Neural cell (in vitro differentiated cells): ENCODE measurements around the gene ANTXR1. TPM values are rescaled to one million over a fixed set of nuclear protein-coding genes. Genes with fewer than 3 reads are reported as not detected.

ENCODE experiments used
- H2AFZ ChIP-seq: fragments of 200-600, 300-800 bp; sonication (generic), shearing (Covaris generic); 2 replicates; pipeline ENCODE4 v1.6.0; 2014; ENCODE audit warnings: low read depth, mild to moderate bottlenecking, antibody characterized with exemption, low read length, moderate library complexity
- H3F3A ChIP-seq: fragments of 200-600 bp; shearing (Covaris generic); 2 replicates; pipeline ENCODE4 v1.6.1; 2016; ENCODE audit warnings: mild to moderate bottlenecking, moderate library complexity, mixed read lengths, antibody characterized with exemption, low read length; ENCODE audit not compliant: insufficient read depth, poor library complexity, severe bottlenecking
- H3K27ac ChIP-seq: fragments of 200-600, 300-800 bp; sonication (generic), shearing (Covaris generic); 2 replicates; pipeline ENCODE4 v1.5.1; 2014; ENCODE audit warnings: mild to moderate bottlenecking, low read length, moderate library complexity
- H3K27me3 ChIP-seq: fragments of 300-800, 200-600 bp; sonication (generic), shearing (Covaris generic); 2 replicates; pipeline ENCODE4 v1.6.0; 2014; ENCODE audit warnings: mild to moderate bottlenecking, low read depth, low read length, moderate library complexity; ENCODE audit not compliant: insufficient read depth
- H3K36me3 ChIP-seq: fragments of 300-800, 200-600 bp; sonication (generic), shearing (Covaris generic); 2 replicates; pipeline ENCODE4 v1.5.1; 2014; ENCODE audit warnings: mild to moderate bottlenecking, antibody characterized with exemption, low read length, moderate library complexity; ENCODE audit not compliant: insufficient read depth
- H3K4me2 ChIP-seq: fragments of 300-800, 200-600 bp; sonication (generic), shearing (Covaris generic); 2 replicates; pipeline ENCODE4 v1.6.0; 2014; ENCODE audit warnings: mild to moderate bottlenecking, low read length
- H3K4me3 ChIP-seq: fragments of 300-800, 200-600 bp; sonication (generic), shearing (Covaris generic); 2 replicates; pipeline ENCODE4 v1.5.1; 2014; ENCODE audit warnings: mild to moderate bottlenecking, low read length, moderate library complexity
- H3K79me2 ChIP-seq: fragments of 200-600 bp; shearing (Covaris generic); replicated peaks from 2 replicates; pipeline ENCODE4 v1.6.0; 2014; ENCODE audit warnings: mild to moderate bottlenecking, low read length, moderate library complexity; ENCODE audit not compliant: insufficient read depth
- H3K9ac ChIP-seq: fragments of 300-800, 200-600 bp; sonication (generic), shearing (Covaris generic); 2 replicates; pipeline ENCODE4 v1.6.1; 2016; ENCODE audit warnings: mild to moderate bottlenecking, low read length, mixed read lengths
- H3K9me2 ChIP-seq: fragments of 200-600 bp; shearing (Covaris generic); 2 replicates; pipeline ENCODE4 v1.6.1; 2016; ENCODE audit warnings: mild to moderate bottlenecking, low read length, mixed read lengths; ENCODE audit not compliant: insufficient read depth
- H3K9me3 ChIP-seq: fragments of 200-600, 300-800 bp; sonication (generic), shearing (Covaris generic); 2 replicates; pipeline ENCODE4 v1.6.1; 2016; ENCODE audit warnings: mild to moderate bottlenecking, mixed run types, low read length, moderate library complexity, mixed read lengths
- H4K20me1 ChIP-seq: fragments of 200-600 bp; shearing (Covaris generic); 2 replicates; pipeline ENCODE4 v1.6.1; 2016; ENCODE audit warnings: mild to moderate bottlenecking, mixed run types; ENCODE audit not compliant: insufficient read depth
- CTCF ChIP-seq: fragments of 450-650 bp; IDR thresholded peaks from 2 replicates; pipeline ENCODE4 v1.5.1; 2014; ENCODE audit warnings: antibody characterized with exemption, mild to moderate bottlenecking, moderate library complexity; ENCODE audit not compliant: poor library complexity, severe bottlenecking
- EZH2 ChIP-seq: fragments of 200-600, 300-800 bp; shearing (Covaris generic), sonication (generic); IDR thresholded peaks from 2 replicates; pipeline ENCODE4 v1.6.1; 2014; ENCODE audit warnings: antibody characterized with exemption, low read length, borderline replicate concordance, mild to moderate bottlenecking; ENCODE audit not compliant: insufficient read depth, poor library complexity, severe bottlenecking
- MXI1 ChIP-seq: fragments of 450-650 bp; conservative IDR thresholded peaks from 2 replicates; pipeline ENCODE4 v1.6.1; 2014; ENCODE audit warnings: antibody characterized with exemption, mild to moderate bottlenecking; ENCODE audit not compliant: poor library complexity, severe bottlenecking
- POLR2AphosphoS5 ChIP-seq: IDR thresholded peaks from 2 replicates; pipeline ENCODE4 v1.6.1; 2012
- RAD21 ChIP-seq: fragments of 450-650 bp; conservative IDR thresholded peaks from 2 replicates; pipeline ENCODE4 v1.6.1; 2014; ENCODE audit warnings: antibody characterized with exemption, mild to moderate bottlenecking, moderate library complexity
- REST ChIP-seq: IDR thresholded peaks from 2 replicates; pipeline ENCODE4 v1.6.1; 2012; ENCODE audit warnings: borderline replicate concordance
- SMC3 ChIP-seq: fragments of 450-650 bp; conservative IDR thresholded peaks from 2 replicates; pipeline ENCODE4 v1.6.1; 2014; ENCODE audit warnings: antibody characterized with exemption, mild to moderate bottlenecking, moderate library complexity; ENCODE audit not compliant: poor library complexity
- TAF1 ChIP-seq: IDR thresholded peaks from 2 replicates; pipeline ENCODE4 v1.6.1; 2012; ENCODE audit warnings: low read depth
- polyA plus RNA-seq: library from polyadenylated mRNA; depleted of rRNA; stranded (reverse); fragments of >200 nt; gene quantifications from 2 replicates; pipeline ENCODE4 v1.2.3, GENCODE V29; 2014

The ANTXR1 gene
- polyA plus RNA-seq, 1 donor from 2014 or later, result 4.9 TPM

- Histone ChIP-seq H2AFZ (no peak overlapping the region), H3K9ac (no peak overlapping the region), H3K9me3 (no peaks in the 10 kb centered on the region), H3K36me3 (peaks cover 10% of the 10 kb centered on the region), H3K4me2 (no peak overlapping the region), H3F3A (no peaks in the 10 kb centered on the region), H3K4me3 (no peak overlapping the region), H4K20me1 (no peaks in the 10 kb centered on the region), H3K27ac (no peak overlapping the region), H3K79me2 (no peaks in the 10 kb centered on the region), H3K27me3 (no peaks in the 10 kb centered on the region), H3K9me2 (no peaks in the 10 kb centered on the region)
- TF ChIP-seq POLR2AphosphoS5 (no peak), CTCF (no peak), SMC3 (no peak), REST (no peak), TAF1 (no peak), EZH2 (no peak), RAD21 (no peak), MXI1 (no peak)
Measured at GRCh38 chr2:69089266-69089665, 76.3 kb downstream of the ANTXR1 start.

- H3K4me2 ChIP-seq, result no peak overlapping the region
- H3K9ac ChIP-seq, result no peak overlapping the region
- no peak overlapping the region for H3K27ac ChIP-seq
- no peaks in the 10 kb centered on the region for H3K9me3 ChIP-seq
- TF ChIP-seq SMC3 (no peak), CTCF (no peak), REST (no peak)
- no peaks in the 10 kb centered on the region for H3F3A ChIP-seq
- no peaks in the 10 kb centered on the region for H3K9me2 ChIP-seq
- H3K36me3 ChIP-seq, result peaks cover 16% of the 10 kb centered on the region
- H3K79me2 ChIP-seq, result no peaks in the 10 kb centered on the region
- no peaks in the 10 kb centered on the region for H4K20me1 ChIP-seq
- H3K27me3 ChIP-seq, result no peaks in the 10 kb centered on the region
- no peak overlapping the region for H2AFZ ChIP-seq
- no peak overlapping the region for H3K4me3 ChIP-seq
Measured at GRCh38 chr2:69089998-69090397, 77.0 kb downstream of the ANTXR1 start.
